K562 (cell line): ENCODE data around the gene SLIT1. TPM values are rescaled to one million over a fixed set of nuclear protein-coding genes. Genes with fewer than 3 reads are reported as not detected.

ENCODE experiments used
- ATAC-seq: fragments of 200-7000 bp; cut with Tn5 transposase; 3 replicates; pipeline ENCODE4 v1.9.1; 2020; ENCODE audit warnings: moderate library complexity
- BruUV-seq: library from RNA; stranded (reverse); fragments of 400-500 nt; replicated peaks from 2 replicates; lab custom pipeline; 2021; lab: Mats Ljungman, UMichigan
- CTCF ChIA-PET: fragments of 300-600 bp; formaldehyde crosslinking; extraction: SDS; loops from one replicate; lab custom pipeline; 2021; ENCODE audit warnings: low intra/inter-chr PET ratio; lab: Yijun Ruan, JAX
- POLR2A ChIA-PET: fragments of 300-600, 350-650 bp; sonication (Branson Sonifier 250); formaldehyde crosslinking; extraction: SDS; loops from one replicate; lab custom pipeline; 2021; ENCODE audit warnings: antibody characterized with exemption, inconsistent platforms; lab: Yijun Ruan, JAX
- DNase-seq, 4 experiments: peaks; one replicate each; pipeline versions ENCODE4 v3.0.0 to v3.0.0-alpha.2; 2011 to 2018; ENCODE audit warnings: low spot score in 3 of 4, mixed read lengths in 3 of 4; ENCODE audit errors: extremely low read depth in 1 of 4
- FAIRE-seq: peaks from 2 replicates; lab custom pipeline; 2011; peaks lifted over from hg19 to GRCh38; lab: Jason Lieb, UNC
- H2AFZ ChIP-seq: 2 replicates; pipeline ENCODE4 v1.6.0; 2011; ENCODE audit warnings: low read depth, low read length, control low read depth, inconsistent platforms
- H3K27ac ChIP-seq: fragments of 200-600 bp; 3 replicates; pipeline ENCODE4 v1.8.0; 2011; ENCODE audit warnings: low read depth, mild to moderate bottlenecking, control low read depth, inconsistent platforms, low read length, moderate library complexity, mixed read lengths; ENCODE audit errors: extremely low read depth
- H3K27me3 ChIP-seq, 2 experiments: fragments of 300-600 bp in 1 of 2; 2 replicates in 1 of 2; 3 replicates in 1 of 2; pipeline versions ENCODE4 v1.6.0 to v1.8.0; 2011; ENCODE audit warnings: inconsistent platforms in 2 of 2, low read length in 2 of 2, mild to moderate bottlenecking in 1 of 2, mixed read lengths in 1 of 2, moderate library complexity in 1 of 2; ENCODE audit not compliant: control insufficient read depth in 2 of 2, insufficient read depth in 2 of 2
- H3K36me3 ChIP-seq: fragments of 300-600 bp; 3 replicates; pipeline ENCODE4 v1.8.0; 2011; ENCODE audit warnings: mild to moderate bottlenecking, low read length, inconsistent platforms; ENCODE audit not compliant: control insufficient read depth, insufficient read depth
- H3K4me1 ChIP-seq, 2 experiments: fragments of 200-600 bp in 1 of 2; replicated peaks in 1 of 2; 2 replicates in 1 of 2; 3 replicates in 1 of 2; pipeline versions ENCODE4 v1.5.1 to v1.8.0; 2011; ENCODE audit warnings: inconsistent platforms in 2 of 2, low read length in 2 of 2, mild to moderate bottlenecking in 1 of 2, mixed read lengths in 1 of 2, moderate library complexity in 1 of 2; ENCODE audit not compliant: control insufficient read depth in 2 of 2, insufficient read depth in 2 of 2
- H3K4me2 ChIP-seq: 2 replicates; pipeline ENCODE4 v1.6.1; 2011; ENCODE audit warnings: low read length, control low read depth, inconsistent platforms, mixed read lengths; ENCODE audit not compliant: insufficient read depth
- H3K4me3 ChIP-seq: fragments of 200-600 bp; sonication (generic), shearing (Covaris generic); 2 replicates; pipeline ENCODE4 v1.5.1; 2016; ENCODE audit warnings: control low read depth, inconsistent platforms
- H3K79me2 ChIP-seq: fragments of 200-600 bp; 3 replicates; pipeline ENCODE4 v1.8.0; 2011; ENCODE audit warnings: low read length, inconsistent platforms; ENCODE audit not compliant: control insufficient read depth, insufficient read depth
- H3K9ac ChIP-seq, 2 experiments: 2 replicates each; pipeline versions ENCODE4 v1.6.0 to v1.6.1; 2011; ENCODE audit warnings: low read depth in 2 of 2, low read length in 2 of 2, control low read depth in 1 of 2, inconsistent platforms in 1 of 2, mild to moderate bottlenecking in 1 of 2, mixed read lengths in 1 of 2; ENCODE audit not compliant: insufficient read depth in 1 of 2
- H3K9me1 ChIP-seq: one replicate; pipeline ENCODE4 v1.6.0; 2011; ENCODE audit warnings: inconsistent platforms, mild to moderate bottlenecking, low read length, moderate library complexity; ENCODE audit not compliant: control insufficient read depth, insufficient read depth
- H3K9me3 ChIP-seq: replicated peaks from 2 replicates; pipeline ENCODE4 v1.5.1; 2011; ENCODE audit warnings: low read depth, low read length, inconsistent platforms; ENCODE audit not compliant: control insufficient read depth, insufficient read depth
- H4K20me1 ChIP-seq: replicated peaks from 2 replicates; pipeline ENCODE4 v1.6.1; 2011; ENCODE audit warnings: low read length, inconsistent platforms, mixed read lengths; ENCODE audit not compliant: control insufficient read depth, insufficient read depth
- BRD9 ChIP-seq: fragments of 450-650 bp; IDR thresholded peaks from 2 replicates; pipeline ENCODE4 v1.6.1; 2018; ENCODE audit warnings: low read depth; ENCODE audit not compliant: partially characterized antibody
- MYNN ChIP-seq, 2 experiments: sonication (generic); formaldehyde crosslinking in 1 of 2; IDR thresholded peaks; 2 replicates each; pipeline versions ENCODE4 v1.5.0 to v1.6.1; 2016 to 2020; ENCODE audit warnings: antibody characterized with exemption in 1 of 2, missing genetic modification reagents in 1 of 2
- WGBS: fragments of 100-300 bp; shearing (Covaris generic); methylation state at CpG from one replicate; pipeline ENCODE4 v1.1.6; 2016; ENCODE audit warnings: low coverage, mixed read lengths; ENCODE audit not compliant: insufficient coverage; ENCODE audit errors: missing lambda C conversion rate; 5-methylcytosine and 5-hydroxymethylcytosine counted together
- in situ Hi-C: fragments of 300-500 bp; cut with MboI; formaldehyde crosslinking; loops from 4 replicates; pipeline ENCODE4 v1.15.0; 2018; ENCODE audit warnings: inconsistent platforms, mixed read lengths
- intact Hi-C: fragments of 100-400 bp; cut with micrococcal nuclease; formaldehyde crosslinking; loops from 2 replicates; pipeline ENCODE4 v1.14.2; 2022
- polyA plus RNA-seq, 8 experiments: library from polyadenylated mRNA; depleted of rRNA in 4 of 8; stranded (reverse) in 5 of 8; unstranded in 3 of 8; fragments of >200 nt; fragmentation: Nextera tagmentation in 2 of 8; fragmentation: Illumina TruSeq in 1 of 8; extraction: Ambion mirVana in 2 of 8; extraction: Trizol in 1 of 8; gene quantifications; 2 replicates each; pipeline versions ENCODE4 v1.2.1 to v1.2.3, GENCODE V29; 2011 to 2014; ENCODE audit warnings: inconsistent platforms in 1 of 8, missing spikeins in 1 of 8
- total RNA-seq, 7 experiments: library from RNA; depleted of rRNA in 6 of 7; stranded (reverse); fragments of >200 nt in 6 of 7; fragmentation: Illumina TruSeq in 2 of 7; extraction: Trizol in 2 of 7; gene quantifications; 2 replicates each; pipeline versions ENCODE4 v1.2.1 to v1.2.3, GENCODE V29; 2011 to 2021; ENCODE audit warnings: low replicate concordance in 1 of 7
- TF ChIP-seq, protein P1 (sequence below): sonication (generic); formaldehyde crosslinking; IDR thresholded peaks from 2 replicates; pipeline ENCODE4 v1.8.0; 2023; ENCODE audit warnings: missing genetic modification reagents, mild to moderate bottlenecking, borderline replicate concordance
- TF ChIP-seq, protein P2 (sequence below), 2 experiments: fragments of 450-650 bp; IDR thresholded peaks; 2 replicates each; pipeline ENCODE4 v1.6.1; 2018; ENCODE audit warnings: mild to moderate bottlenecking in 2 of 2, low read depth in 1 of 2; ENCODE audit not compliant: partially characterized antibody in 2 of 2
- TF ChIP-seq, protein P3 (sequence below): fragments of 450-650 bp; IDR thresholded peaks from 2 replicates; pipeline ENCODE4 v1.6.1; 2017; ENCODE audit warnings: mild to moderate bottlenecking, moderate library complexity
- TF ChIP-seq, protein P4 (sequence below): fragments of 450-650 bp; IDR thresholded peaks from 2 replicates; pipeline ENCODE4 v1.7.1; 2018; ENCODE audit warnings: mild to moderate bottlenecking, low read depth; ENCODE audit not compliant: partially characterized antibody

Gene SLIT1
- total and polyA plus RNA-seq, 9 of the 15 experiments (the other 6 are each of a cell fraction or from before 2014, with no cell fraction given) = 0.01 to 0.11 (median 0.04) TPM; not detected in 3

DNA sequence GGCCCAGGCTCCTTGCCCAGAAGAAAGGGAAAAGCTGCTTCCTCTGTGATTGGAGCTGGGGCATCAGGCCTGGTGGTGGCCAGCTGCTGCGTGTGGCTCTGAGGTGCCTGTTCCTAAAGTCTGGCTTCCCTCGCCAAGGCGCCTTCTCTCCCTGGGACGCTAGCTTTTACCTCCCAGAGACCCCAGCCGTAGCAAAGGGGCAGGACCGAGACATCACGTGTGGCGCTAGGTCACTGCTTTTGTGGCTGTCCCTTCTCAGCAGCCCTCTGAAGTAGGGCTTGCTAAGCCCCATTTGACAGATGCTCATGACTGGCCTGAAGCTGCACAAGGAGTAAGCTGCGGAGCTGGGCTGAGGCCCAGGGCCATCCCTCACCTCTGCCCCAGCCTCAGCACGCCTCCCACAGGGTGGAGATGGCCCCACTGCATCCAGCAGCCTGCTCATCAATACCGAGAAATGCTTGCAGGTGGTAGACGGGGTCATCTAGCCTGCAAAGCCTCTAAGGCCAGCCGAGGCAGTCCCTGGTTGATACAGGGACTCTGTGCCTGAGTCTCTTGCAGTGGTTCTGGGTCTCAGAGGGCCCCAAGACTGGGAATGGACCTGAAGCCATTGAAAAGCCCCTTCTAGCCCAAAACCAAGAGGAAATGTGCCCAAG is 182.5 kb downstream of the SLIT1 start:
- no peak overlapping the region for H2AFZ ChIP-seq
- BruUV-seq = no TSS peak
- H3K4me3 ChIP-seq = no peak overlapping the region
- no peaks in the 10 kb centered on the region for H3K36me3 ChIP-seq
- H3K27me3 ChIP-seq = no peaks in the 10 kb centered on the region
- H3K9me3 ChIP-seq = no peaks in the 10 kb centered on the region
- intact Hi-C loops (no loop called here), in situ Hi-C loops (no loop called here)
- no peak for DNase-seq
- no peak overlapping the region for H3K4me2 ChIP-seq
- WGBS = 4% methylated on average over 13 of the region's 13 CpGs
- H3K4me1 ChIP-seq = peaks cover 2 to 3% of the 10 kb centered on the region in 2 experiments; a peak in 2 of 5 replicates
- ChIA-PET POLR2A (interaction anchor here (0.7 kb wide), 2 partner anchors 163 to 171 kb away, joined by 3 read pairs; no protein-coding TSS in a partner anchor), CTCF (no interaction called here)
- H3K79me2 ChIP-seq = no peaks in the 10 kb centered on the region
- no peaks in the 10 kb centered on the region for H4K20me1 ChIP-seq
- no peaks in the 10 kb centered on the region for H3K9me1 ChIP-seq
- H3K9ac ChIP-seq = no peak overlapping the region
- peak; percentile 29; the same call in 2 of the 3 replicates for ATAC-seq
- no peak for FAIRE-seq
- no peak overlapping the region for H3K27ac ChIP-seq
- TF ChIP-seq, protein P1, sequence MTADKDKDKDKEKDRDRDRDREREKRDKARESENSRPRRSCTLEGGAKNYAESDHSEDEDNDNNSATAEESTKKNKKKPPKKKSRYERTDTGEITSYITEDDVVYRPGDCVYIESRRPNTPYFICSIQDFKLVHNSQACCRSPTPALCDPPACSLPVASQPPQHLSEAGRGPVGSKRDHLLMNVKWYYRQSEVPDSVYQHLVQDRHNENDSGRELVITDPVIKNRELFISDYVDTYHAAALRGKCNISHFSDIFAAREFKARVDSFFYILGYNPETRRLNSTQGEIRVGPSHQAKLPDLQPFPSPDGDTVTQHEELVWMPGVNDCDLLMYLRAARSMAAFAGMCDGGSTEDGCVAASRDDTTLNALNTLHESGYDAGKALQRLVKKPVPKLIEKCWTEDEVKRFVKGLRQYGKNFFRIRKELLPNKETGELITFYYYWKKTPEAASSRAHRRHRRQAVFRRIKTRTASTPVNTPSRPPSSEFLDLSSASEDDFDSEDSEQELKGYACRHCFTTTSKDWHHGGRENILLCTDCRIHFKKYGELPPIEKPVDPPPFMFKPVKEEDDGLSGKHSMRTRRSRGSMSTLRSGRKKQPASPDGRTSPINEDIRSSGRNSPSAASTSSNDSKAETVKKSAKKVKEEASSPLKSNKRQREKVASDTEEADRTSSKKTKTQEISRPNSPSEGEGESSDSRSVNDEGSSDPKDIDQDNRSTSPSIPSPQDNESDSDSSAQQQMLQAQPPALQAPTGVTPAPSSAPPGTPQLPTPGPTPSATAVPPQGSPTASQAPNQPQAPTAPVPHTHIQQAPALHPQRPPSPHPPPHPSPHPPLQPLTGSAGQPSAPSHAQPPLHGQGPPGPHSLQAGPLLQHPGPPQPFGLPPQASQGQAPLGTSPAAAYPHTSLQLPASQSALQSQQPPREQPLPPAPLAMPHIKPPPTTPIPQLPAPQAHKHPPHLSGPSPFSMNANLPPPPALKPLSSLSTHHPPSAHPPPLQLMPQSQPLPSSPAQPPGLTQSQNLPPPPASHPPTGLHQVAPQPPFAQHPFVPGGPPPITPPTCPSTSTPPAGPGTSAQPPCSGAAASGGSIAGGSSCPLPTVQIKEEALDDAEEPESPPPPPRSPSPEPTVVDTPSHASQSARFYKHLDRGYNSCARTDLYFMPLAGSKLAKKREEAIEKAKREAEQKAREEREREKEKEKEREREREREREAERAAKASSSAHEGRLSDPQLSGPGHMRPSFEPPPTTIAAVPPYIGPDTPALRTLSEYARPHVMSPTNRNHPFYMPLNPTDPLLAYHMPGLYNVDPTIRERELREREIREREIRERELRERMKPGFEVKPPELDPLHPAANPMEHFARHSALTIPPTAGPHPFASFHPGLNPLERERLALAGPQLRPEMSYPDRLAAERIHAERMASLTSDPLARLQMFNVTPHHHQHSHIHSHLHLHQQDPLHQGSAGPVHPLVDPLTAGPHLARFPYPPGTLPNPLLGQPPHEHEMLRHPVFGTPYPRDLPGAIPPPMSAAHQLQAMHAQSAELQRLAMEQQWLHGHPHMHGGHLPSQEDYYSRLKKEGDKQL (CRISPR knock-in tag) = no peak
- TF ChIP-seq BRD9 = no peak
- TF ChIP-seq, protein P2, sequence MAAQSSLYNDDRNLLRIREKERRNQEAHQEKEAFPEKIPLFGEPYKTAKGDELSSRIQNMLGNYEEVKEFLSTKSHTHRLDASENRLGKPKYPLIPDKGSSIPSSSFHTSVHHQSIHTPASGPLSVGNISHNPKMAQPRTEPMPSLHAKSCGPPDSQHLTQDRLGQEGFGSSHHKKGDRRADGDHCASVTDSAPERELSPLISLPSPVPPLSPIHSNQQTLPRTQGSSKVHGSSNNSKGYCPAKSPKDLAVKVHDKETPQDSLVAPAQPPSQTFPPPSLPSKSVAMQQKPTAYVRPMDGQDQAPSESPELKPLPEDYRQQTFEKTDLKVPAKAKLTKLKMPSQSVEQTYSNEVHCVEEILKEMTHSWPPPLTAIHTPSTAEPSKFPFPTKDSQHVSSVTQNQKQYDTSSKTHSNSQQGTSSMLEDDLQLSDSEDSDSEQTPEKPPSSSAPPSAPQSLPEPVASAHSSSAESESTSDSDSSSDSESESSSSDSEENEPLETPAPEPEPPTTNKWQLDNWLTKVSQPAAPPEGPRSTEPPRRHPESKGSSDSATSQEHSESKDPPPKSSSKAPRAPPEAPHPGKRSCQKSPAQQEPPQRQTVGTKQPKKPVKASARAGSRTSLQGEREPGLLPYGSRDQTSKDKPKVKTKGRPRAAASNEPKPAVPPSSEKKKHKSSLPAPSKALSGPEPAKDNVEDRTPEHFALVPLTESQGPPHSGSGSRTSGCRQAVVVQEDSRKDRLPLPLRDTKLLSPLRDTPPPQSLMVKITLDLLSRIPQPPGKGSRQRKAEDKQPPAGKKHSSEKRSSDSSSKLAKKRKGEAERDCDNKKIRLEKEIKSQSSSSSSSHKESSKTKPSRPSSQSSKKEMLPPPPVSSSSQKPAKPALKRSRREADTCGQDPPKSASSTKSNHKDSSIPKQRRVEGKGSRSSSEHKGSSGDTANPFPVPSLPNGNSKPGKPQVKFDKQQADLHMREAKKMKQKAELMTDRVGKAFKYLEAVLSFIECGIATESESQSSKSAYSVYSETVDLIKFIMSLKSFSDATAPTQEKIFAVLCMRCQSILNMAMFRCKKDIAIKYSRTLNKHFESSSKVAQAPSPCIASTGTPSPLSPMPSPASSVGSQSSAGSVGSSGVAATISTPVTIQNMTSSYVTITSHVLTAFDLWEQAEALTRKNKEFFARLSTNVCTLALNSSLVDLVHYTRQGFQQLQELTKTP (IDR thresholded peaks at IDR 0.05; ENCODE audit: low read depth in 1 of 2, partially characterized antibody in 2 of 2) = no peak
- TF ChIP-seq MYNN (IDR thresholded peaks at IDR 0.05) = no peak
- TF ChIP-seq MYNN (CRISPR knock-in tag; IDR thresholded peaks at IDR 0.05) = no peak
- TF ChIP-seq, protein P3, sequence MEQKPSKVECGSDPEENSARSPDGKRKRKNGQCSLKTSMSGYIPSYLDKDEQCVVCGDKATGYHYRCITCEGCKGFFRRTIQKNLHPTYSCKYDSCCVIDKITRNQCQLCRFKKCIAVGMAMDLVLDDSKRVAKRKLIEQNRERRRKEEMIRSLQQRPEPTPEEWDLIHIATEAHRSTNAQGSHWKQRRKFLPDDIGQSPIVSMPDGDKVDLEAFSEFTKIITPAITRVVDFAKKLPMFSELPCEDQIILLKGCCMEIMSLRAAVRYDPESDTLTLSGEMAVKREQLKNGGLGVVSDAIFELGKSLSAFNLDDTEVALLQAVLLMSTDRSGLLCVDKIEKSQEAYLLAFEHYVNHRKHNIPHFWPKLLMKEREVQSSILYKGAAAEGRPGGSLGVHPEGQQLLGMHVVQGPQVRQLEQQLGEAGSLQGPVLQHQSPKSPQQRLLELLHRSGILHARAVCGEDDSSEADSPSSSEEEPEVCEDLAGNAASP = no peak
- TF ChIP-seq, protein P4, sequence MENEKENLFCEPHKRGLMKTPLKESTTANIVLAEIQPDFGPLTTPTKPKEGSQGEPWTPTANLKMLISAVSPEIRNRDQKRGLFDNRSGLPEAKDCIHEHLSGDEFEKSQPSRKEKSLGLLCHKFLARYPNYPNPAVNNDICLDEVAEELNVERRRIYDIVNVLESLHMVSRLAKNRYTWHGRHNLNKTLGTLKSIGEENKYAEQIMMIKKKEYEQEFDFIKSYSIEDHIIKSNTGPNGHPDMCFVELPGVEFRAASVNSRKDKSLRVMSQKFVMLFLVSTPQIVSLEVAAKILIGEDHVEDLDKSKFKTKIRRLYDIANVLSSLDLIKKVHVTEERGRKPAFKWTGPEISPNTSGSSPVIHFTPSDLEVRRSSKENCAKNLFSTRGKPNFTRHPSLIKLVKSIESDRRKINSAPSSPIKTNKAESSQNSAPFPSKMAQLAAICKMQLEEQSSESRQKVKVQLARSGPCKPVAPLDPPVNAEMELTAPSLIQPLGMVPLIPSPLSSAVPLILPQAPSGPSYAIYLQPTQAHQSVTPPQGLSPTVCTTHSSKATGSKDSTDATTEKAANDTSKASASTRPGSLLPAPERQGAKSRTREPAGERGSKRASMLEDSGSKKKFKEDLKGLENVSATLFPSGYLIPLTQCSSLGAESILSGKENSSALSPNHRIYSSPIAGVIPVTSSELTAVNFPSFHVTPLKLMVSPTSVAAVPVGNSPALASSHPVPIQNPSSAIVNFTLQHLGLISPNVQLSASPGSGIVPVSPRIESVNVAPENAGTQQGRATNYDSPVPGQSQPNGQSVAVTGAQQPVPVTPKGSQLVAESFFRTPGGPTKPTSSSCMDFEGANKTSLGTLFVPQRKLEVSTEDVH = no peak
